HTERT RPE-1 (cell line): ENCODE results near the gene TBCEL.
"Not testable (repeated sequence)": the region's sequence is repeated elsewhere in the genome, so short reads cannot be mapped to it uniquely, and the experiment has no call there.

Source experiments
- in situ Hi-C: fragments of 300-500 bp; cut with MboI; formaldehyde crosslinking; loops from 4 replicates; pipeline ENCODE4 v1.14.3; 2020; ENCODE audit warnings: low sequenced_read_pairs

Gene TBCEL

GRCh38 chr11:121023848-121024751, at the start of gene TBCEL:
Gene TBCEL, plus strand, starts transcription at chr11:121024102. Its CDS starts 21,589 bp downstream, at chr11:121045691.
- in situ Hi-C loops: no loop called here

GRCh38 chr11:120974466-120974865, 49.4 kb upstream of the TBCEL start:
- in situ Hi-C loops: no loop called here

- in situ Hi-C loops: no loop called here
These were observed 48.9 kb upstream of the TBCEL start for GRCh38 chr11:120974965-120975364.

GRCh38 chr11:120977266-120978137, 46.4 kb upstream of the TBCEL start:
- in situ Hi-C loops: no loop called here

GRCh38 chr11:120978701-120979100, 45.2 kb upstream of the TBCEL start:
- in situ Hi-C loops: no loop called here

- in situ Hi-C loops: no loop called here
These were observed 38.0 kb upstream of the TBCEL start for GRCh38 chr11:120985718-120986569.

GRCh38 chr11:120988603-120989002, 35.3 kb upstream of the TBCEL start:
- in situ Hi-C loops: no loop called here

- in situ Hi-C loops: no loop called here
These were observed 31.8 kb upstream of the TBCEL start for GRCh38 chr11:120991830-120992686.

- in situ Hi-C loops: no loop called here
These were observed 29.6 kb upstream of the TBCEL start for GRCh38 chr11:120994091-120994859.

GRCh38 chr11:120995184-120995583, 28.7 kb upstream of the TBCEL start:
- in situ Hi-C loops: no loop called here

- in situ Hi-C loops: no loop called here
These were observed 26.9 kb upstream of the TBCEL start for GRCh38 chr11:120996973-120997372.

GRCh38 chr11:120998581-120998980, 25.3 kb upstream of the TBCEL start:
- in situ Hi-C loops: no loop called here

GRCh38 chr11:121004206-121004840, 19.6 kb upstream of the TBCEL start:
- in situ Hi-C loops: no loop called here

- in situ Hi-C loops: no loop called here
These were observed 17.0 kb upstream of the TBCEL start for GRCh38 chr11:121006922-121007321.

- in situ Hi-C loops: no loop called here
These were observed 15.4 kb upstream of the TBCEL start for GRCh38 chr11:121008551-121008950.

- in situ Hi-C loops: no loop called here
These were observed 11.8 kb upstream of the TBCEL start for GRCh38 chr11:121012091-121012490.

GRCh38 chr11:121018746-121019145, 5.2 kb upstream of the TBCEL start:
- in situ Hi-C loops: no loop called here

- in situ Hi-C loops: not testable (repeated sequence)
These were observed 2.2 kb upstream of the TBCEL start for GRCh38 chr11:121021718-121022117.

GRCh38 chr11:121024989-121025388, 1.1 kb downstream of the TBCEL start:
- in situ Hi-C loops: no loop called here
